ENCODE data around the gene LDLRAD4. TPM values are rescaled to one million over a fixed set of nuclear protein-coding genes. Genes with fewer than 3 reads are reported as not detected.
A peak's percentile ranks its signal among the peaks of the same experiment; 100 is the strongest.

The LDLRAD4 gene
- total RNA-seq, 1 donor from 2014 or later = 20.4 TPM

GRCh38 chr18:13269521-13270011, 51.0 kb downstream of the LDLRAD4 start:
- no peak for TF ChIP-seq CTCF (IDR thresholded peaks at IDR 0.05)
- Mint-ChIP-seq H3K4me1 (ENCODE audit: unreplicated experiment) (peaks cover 30% of the 10 kb centered on the region), H3K27ac (ENCODE audit: unreplicated experiment) (no peak overlapping the region), H3K9me3 (ENCODE audit: unreplicated experiment) (no peaks in the 10 kb centered on the region), H3K27me3 (ENCODE audit: unreplicated experiment) (no peaks in the 10 kb centered on the region), H3K36me3 (ENCODE audit: unreplicated experiment) (no peaks in the 10 kb centered on the region), H3K4me3 (ENCODE audit: unreplicated experiment) (no peak overlapping the region)
- peak; percentile 53 for DNase-seq (ENCODE audit: extremely low spot score, unreplicated experiment)

GRCh38 chr18:13270279-13270855, 51.8 kb downstream of the LDLRAD4 start:
- H3K9me3 Mint-ChIP-seq (ENCODE audit: unreplicated experiment) = no peaks in the 10 kb centered on the region
- peaks cover 30% of the 10 kb centered on the region for H3K4me1 Mint-ChIP-seq (ENCODE audit: unreplicated experiment)
- no peak for TF ChIP-seq CTCF (IDR thresholded peaks at IDR 0.05)
- H3K4me3 Mint-ChIP-seq (ENCODE audit: unreplicated experiment) = no peak overlapping the region
- no peak overlapping the region for H3K27ac Mint-ChIP-seq (ENCODE audit: unreplicated experiment)
- DNase-seq (ENCODE audit: extremely low spot score, unreplicated experiment) = peak; percentile 32
- no peaks in the 10 kb centered on the region for H3K36me3 Mint-ChIP-seq (ENCODE audit: unreplicated experiment)
- H3K27me3 Mint-ChIP-seq (ENCODE audit: unreplicated experiment) = no peaks in the 10 kb centered on the region

GRCh38 chr18:13271302-13271911, 52.8 kb downstream of the LDLRAD4 start:
- Mint-ChIP-seq H3K4me3 (ENCODE audit: unreplicated experiment) (no peak overlapping the region), H3K36me3 (ENCODE audit: unreplicated experiment) (no peaks in the 10 kb centered on the region), H3K27me3 (ENCODE audit: unreplicated experiment) (no peaks in the 10 kb centered on the region), H3K9me3 (ENCODE audit: unreplicated experiment) (no peaks in the 10 kb centered on the region), H3K4me1 (ENCODE audit: unreplicated experiment) (peaks cover 29% of the 10 kb centered on the region), H3K27ac (ENCODE audit: unreplicated experiment) (no peak overlapping the region)
- no peak for TF ChIP-seq CTCF (IDR thresholded peaks at IDR 0.05)
- peak; percentile 42 for DNase-seq (ENCODE audit: extremely low spot score, unreplicated experiment)

- no peak overlapping the region for H3K27ac Mint-ChIP-seq (ENCODE audit: unreplicated experiment)
- H3K27me3 Mint-ChIP-seq (ENCODE audit: unreplicated experiment) = no peaks in the 10 kb centered on the region
- no peaks in the 10 kb centered on the region for H3K36me3 Mint-ChIP-seq (ENCODE audit: unreplicated experiment)
- peaks cover 21% of the 10 kb centered on the region for H3K4me1 Mint-ChIP-seq (ENCODE audit: unreplicated experiment)
- no peaks in the 10 kb centered on the region for H3K9me3 Mint-ChIP-seq (ENCODE audit: unreplicated experiment)
- DNase-seq (ENCODE audit: extremely low spot score, unreplicated experiment) = peak; percentile 46
- no peak for TF ChIP-seq CTCF (IDR thresholded peaks at IDR 0.05)
- no peak overlapping the region for H3K4me3 Mint-ChIP-seq (ENCODE audit: unreplicated experiment)
Measured at GRCh38 chr18:13272416-13272815, 53.9 kb downstream of the LDLRAD4 start.

GRCh38 chr18:13273800-13274199, 55.2 kb downstream of the LDLRAD4 start:
- H3K4me3 Mint-ChIP-seq (ENCODE audit: unreplicated experiment) = no peak overlapping the region
- no peak for TF ChIP-seq CTCF (IDR thresholded peaks at IDR 0.05)

More at GRCh38 chr18:13273800-13274199, 55.2 kb downstream of the LDLRAD4 start:
- peaks cover 7% of the 10 kb centered on the region for H3K4me1 Mint-ChIP-seq (ENCODE audit: unreplicated experiment)
- H3K36me3 Mint-ChIP-seq (ENCODE audit: unreplicated experiment) = no peaks in the 10 kb centered on the region
- H3K9me3 Mint-ChIP-seq (ENCODE audit: unreplicated experiment) = no peaks in the 10 kb centered on the region
- H3K27ac Mint-ChIP-seq (ENCODE audit: unreplicated experiment) = no peak overlapping the region
- H3K27me3 Mint-ChIP-seq (ENCODE audit: unreplicated experiment) = no peaks in the 10 kb centered on the region
- peak; percentile 77 for DNase-seq (ENCODE audit: extremely low spot score, unreplicated experiment)
